ENCODE measurements around the gene SLC16A1. TPM values are rescaled to one million over a fixed set of nuclear protein-coding genes. Genes with fewer than 3 reads are reported as not detected.
A peak's percentile ranks its signal among the peaks of the same experiment; 100 is the strongest.

The SLC16A1 gene
- total RNA-seq, 1 experiment from 2014 or later = 328 TPM

DNA sequence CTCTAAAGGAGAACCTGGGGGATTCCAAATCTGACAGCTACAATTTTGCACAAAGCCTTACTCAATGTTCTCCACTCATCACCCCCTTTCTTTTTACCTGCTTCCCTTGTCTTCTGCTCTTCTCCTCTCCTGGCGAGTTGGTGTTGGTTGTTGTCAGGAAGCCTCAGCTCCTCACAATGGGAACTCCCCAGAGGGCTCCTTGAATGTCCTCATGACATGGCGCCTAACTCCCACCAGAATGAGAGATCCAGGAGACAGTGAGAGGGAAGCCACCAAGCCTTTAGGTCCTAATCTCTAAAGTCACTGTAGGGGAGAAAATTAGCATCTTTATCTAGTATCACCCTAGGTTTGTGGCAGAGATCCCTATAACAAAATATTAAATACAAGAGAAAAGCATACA lies 87.8 kb downstream of the SLC16A1 start:
- H3K27ac Mint-ChIP-seq = no peak overlapping the region
- no peak for DNase-seq (ENCODE audit: low spot score)

GRCh38 chr1:112866981-112867380 lies 89.0 kb downstream of the SLC16A1 start:
- Mint-ChIP-seq H3K9me3 (no peaks in the 10 kb centered on the region), H3K4me1 (peaks cover 24% of the 10 kb centered on the region), H3K27ac (peak overlapping the region; percentile 47; the same call in 1 of the 2 replicates), H3K36me3 (peaks cover 3% of the 10 kb centered on the region; the same call in 1 of the 2 replicates), H3K4me3 (no peak overlapping the region), H3K27me3 (ENCODE audit: low read depth) (no peaks in the 10 kb centered on the region)
- ATAC-seq = no peak
- no peak for DNase-seq (ENCODE audit: low spot score)
- CTCF ChIA-PET = interaction anchor here (1.7 to 2.6 kb wide), 3 partner anchors 49 to 151 kb away, joined by 4 to 18 read pairs (median 5); partner anchors contain the start of gene PPM1J
- TF ChIP-seq NR2C2 (CRISPR knock-in tag; IDR thresholded peaks at IDR 0.05) (no peak), KAT7 (CRISPR knock-in tag; IDR thresholded peaks at IDR 0.05; ENCODE audit: borderline replicate concordance) (no peak), CBFB (CRISPR knock-in tag; IDR thresholded peaks at IDR 0.05; ENCODE audit: low read depth) (no peak), AR (CRISPR knock-in tag; IDR thresholded peaks at IDR 0.05) (no peak), FOXK1 (CRISPR knock-in tag; IDR thresholded peaks at IDR 0.05) (no peak), ZNF532 (CRISPR knock-in tag; IDR thresholded peaks at IDR 0.05; ENCODE audit: borderline replicate concordance) (no peak), OVOL2 (CRISPR knock-in tag; IDR thresholded peaks at IDR 0.05; ENCODE audit: borderline replicate concordance) (no peak), HMGA2 (CRISPR knock-in tag; IDR thresholded peaks at IDR 0.05) (no peak), TEAD1 (CRISPR knock-in tag; IDR thresholded peaks at IDR 0.05) (no peak)
- TF ChIP-seq, protein P1, sequence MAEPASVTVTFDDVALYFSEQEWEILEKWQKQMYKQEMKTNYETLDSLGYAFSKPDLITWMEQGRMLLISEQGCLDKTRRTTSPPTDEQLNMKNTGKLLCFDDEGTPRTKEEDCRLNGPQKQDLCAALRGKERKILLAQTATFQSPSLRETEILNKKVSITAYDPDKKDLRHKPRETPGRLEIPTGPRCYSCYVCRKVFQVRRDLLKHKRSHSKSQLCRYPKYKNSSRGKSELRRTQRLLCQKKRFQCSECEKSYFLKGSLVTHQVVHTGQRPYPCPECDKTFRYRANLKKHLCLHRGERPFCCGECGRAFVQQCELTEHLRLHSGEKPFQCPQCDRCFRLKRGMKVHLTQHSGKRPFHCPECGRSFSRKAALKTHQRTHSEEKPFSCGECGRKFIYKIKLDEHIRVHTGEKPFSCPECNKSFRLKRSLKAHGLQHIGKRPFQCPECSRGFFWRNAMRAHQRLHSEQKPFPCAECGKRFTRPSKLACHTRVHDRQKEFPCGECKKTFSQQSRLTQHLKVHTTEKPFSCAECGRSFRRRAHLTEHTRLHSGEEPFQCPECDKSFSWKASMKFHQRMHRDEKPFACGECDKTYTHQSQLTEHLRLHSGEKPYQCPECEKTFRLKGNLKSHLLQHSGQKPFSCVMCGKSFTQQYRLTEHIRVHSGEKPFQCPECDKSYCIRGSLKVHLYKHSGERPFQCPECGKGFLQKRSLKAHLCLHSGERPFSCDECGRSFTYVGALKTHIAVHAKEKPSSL (CRISPR knock-in tag; conservative IDR thresholded peaks at IDR 0.05) = no peak
- TF ChIP-seq, protein P2, sequence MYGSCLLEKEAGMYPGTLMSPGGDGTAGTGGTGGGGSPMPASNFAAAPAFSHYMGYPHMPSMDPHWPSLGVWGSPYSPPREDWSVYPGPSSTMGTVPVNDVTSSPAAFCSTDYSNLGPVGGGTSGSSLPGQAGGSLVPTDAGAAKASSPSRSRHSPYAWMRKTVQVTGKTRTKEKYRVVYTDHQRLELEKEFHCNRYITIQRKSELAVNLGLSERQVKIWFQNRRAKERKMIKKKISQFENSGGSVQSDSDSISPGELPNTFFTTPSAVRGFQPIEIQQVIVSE (CRISPR knock-in tag; IDR thresholded peaks at IDR 0.05; ENCODE audit: borderline replicate concordance) = no peak
- TF ChIP-seq, protein P3, sequence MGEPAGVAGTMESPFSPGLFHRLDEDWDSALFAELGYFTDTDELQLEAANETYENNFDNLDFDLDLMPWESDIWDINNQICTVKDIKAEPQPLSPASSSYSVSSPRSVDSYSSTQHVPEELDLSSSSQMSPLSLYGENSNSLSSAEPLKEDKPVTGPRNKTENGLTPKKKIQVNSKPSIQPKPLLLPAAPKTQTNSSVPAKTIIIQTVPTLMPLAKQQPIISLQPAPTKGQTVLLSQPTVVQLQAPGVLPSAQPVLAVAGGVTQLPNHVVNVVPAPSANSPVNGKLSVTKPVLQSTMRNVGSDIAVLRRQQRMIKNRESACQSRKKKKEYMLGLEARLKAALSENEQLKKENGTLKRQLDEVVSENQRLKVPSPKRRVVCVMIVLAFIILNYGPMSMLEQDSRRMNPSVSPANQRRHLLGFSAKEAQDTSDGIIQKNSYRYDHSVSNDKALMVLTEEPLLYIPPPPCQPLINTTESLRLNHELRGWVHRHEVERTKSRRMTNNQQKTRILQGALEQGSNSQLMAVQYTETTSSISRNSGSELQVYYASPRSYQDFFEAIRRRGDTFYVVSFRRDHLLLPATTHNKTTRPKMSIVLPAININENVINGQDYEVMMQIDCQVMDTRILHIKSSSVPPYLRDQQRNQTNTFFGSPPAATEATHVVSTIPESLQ (CRISPR knock-in tag; IDR thresholded peaks at IDR 0.05) = no peak
- POLR2A ChIA-PET = no interaction called here

More for the DNA sequence above, 87.8 kb downstream of the SLC16A1 start:
- ATAC-seq = no peak
- Mint-ChIP-seq H3K27me3 (ENCODE audit: low read depth) (no peaks in the 10 kb centered on the region), H3K4me1 (peaks cover 35% of the 10 kb centered on the region), H3K36me3 (peaks cover 3% of the 10 kb centered on the region; the same call in 1 of the 2 replicates), H3K4me3 (no peak overlapping the region), H3K9me3 (no peaks in the 10 kb centered on the region)
- CTCF ChIA-PET = interaction anchor here (0.6 to 2.6 kb wide), 8 partner anchors 10 to 432 kb away, joined by 3 to 18 read pairs (median 4); partner anchors contain the start of gene PPM1J
- POLR2A ChIA-PET = interaction anchor here (0.6 kb wide), 1 partner anchor 152 kb away, joined by 4 read pairs; no protein-coding TSS in a partner anchor
- TF ChIP-seq, protein P4, sequence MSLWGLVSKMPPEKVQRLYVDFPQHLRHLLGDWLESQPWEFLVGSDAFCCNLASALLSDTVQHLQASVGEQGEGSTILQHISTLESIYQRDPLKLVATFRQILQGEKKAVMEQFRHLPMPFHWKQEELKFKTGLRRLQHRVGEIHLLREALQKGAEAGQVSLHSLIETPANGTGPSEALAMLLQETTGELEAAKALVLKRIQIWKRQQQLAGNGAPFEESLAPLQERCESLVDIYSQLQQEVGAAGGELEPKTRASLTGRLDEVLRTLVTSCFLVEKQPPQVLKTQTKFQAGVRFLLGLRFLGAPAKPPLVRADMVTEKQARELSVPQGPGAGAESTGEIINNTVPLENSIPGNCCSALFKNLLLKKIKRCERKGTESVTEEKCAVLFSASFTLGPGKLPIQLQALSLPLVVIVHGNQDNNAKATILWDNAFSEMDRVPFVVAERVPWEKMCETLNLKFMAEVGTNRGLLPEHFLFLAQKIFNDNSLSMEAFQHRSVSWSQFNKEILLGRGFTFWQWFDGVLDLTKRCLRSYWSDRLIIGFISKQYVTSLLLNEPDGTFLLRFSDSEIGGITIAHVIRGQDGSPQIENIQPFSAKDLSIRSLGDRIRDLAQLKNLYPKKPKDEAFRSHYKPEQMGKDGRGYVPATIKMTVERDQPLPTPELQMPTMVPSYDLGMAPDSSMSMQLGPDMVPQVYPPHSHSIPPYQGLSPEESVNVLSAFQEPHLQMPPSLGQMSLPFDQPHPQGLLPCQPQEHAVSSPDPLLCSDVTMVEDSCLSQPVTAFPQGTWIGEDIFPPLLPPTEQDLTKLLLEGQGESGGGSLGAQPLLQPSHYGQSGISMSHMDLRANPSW (CRISPR knock-in tag; conservative IDR thresholded peaks at IDR 0.05; ENCODE audit: low read depth) = no peak
- TF ChIP-seq ZNF317 (CRISPR knock-in tag; IDR thresholded peaks at IDR 0.05; ENCODE audit: borderline replicate concordance, low read depth) (no peak), ESRRA (CRISPR knock-in tag; IDR thresholded peaks at IDR 0.05; ENCODE audit: borderline replicate concordance) (no peak), E2F1 (CRISPR knock-in tag; IDR thresholded peaks at IDR 0.05) (no peak), GABPB1 (CRISPR knock-in tag; IDR thresholded peaks at IDR 0.05) (no peak)
